SK-N-SH treated with all-trans-retinoic acid at 6 μM for 48 hours (cell line): ENCODE measurements around the gene USP40.

Experiments used
- ATAC-seq: fragments of 200-7000 bp; cut with Tn5 transposase; 3 replicates; pipeline ENCODE4 v1.9.1; 2020; ENCODE audit warnings: mild to moderate bottlenecking, moderate library complexity
- ARNTL ChIP-seq: fragments of 450-650 bp; formaldehyde crosslinking; IDR thresholded peaks from 2 replicates; pipeline ENCODE4 v1.5.0; 2020; ENCODE audit warnings: low read depth, mild to moderate bottlenecking, moderate library complexity, borderline replicate concordance
- BACH2 ChIP-seq: fragments of 250-450 bp; sonication (Bioruptor Pico); IDR thresholded peaks from 2 replicates; pipeline ENCODE4 v1.9.0; 2021; ENCODE audit warnings: mild to moderate bottlenecking, borderline replicate concordance
- CREB5 ChIP-seq: fragments of 250-450 bp; sonication (Bioruptor Pico); IDR thresholded peaks from 2 replicates; pipeline ENCODE4 v1.5.1; 2020; ENCODE audit warnings: low read depth, mild to moderate bottlenecking, moderate library complexity
- CSRNP3 ChIP-seq: fragments of 250-450 bp; sonication (Bioruptor Pico); IDR thresholded peaks from 2 replicates; pipeline ENCODE4 v1.5.1; 2021; ENCODE audit warnings: mild to moderate bottlenecking, moderate library complexity
- GLIS3 ChIP-seq: fragments of 250-450 bp; sonication (Bioruptor Pico); IDR thresholded peaks from 2 replicates; pipeline ENCODE4 v1.5.0; 2020; ENCODE audit warnings: mild to moderate bottlenecking, moderate library complexity
- ISL1 ChIP-seq: fragments of 250-450 bp; sonication (Bioruptor Pico); IDR thresholded peaks from 2 replicates; pipeline ENCODE4 v2.1.2; 2022; ENCODE audit warnings: mild to moderate bottlenecking, moderate library complexity
- OSR1 ChIP-seq: fragments of 250-450 bp; sonication (Bioruptor Pico); IDR thresholded peaks from 2 replicates; pipeline ENCODE4 v1.8.0; 2022; ENCODE audit warnings: moderate library complexity, mild to moderate bottlenecking, inconsistent platforms
- PATZ1 ChIP-seq: fragments of 250-450 bp; sonication (Bioruptor Pico); IDR thresholded peaks from 2 replicates; pipeline ENCODE4 v1.8.0; 2020; ENCODE audit warnings: mild to moderate bottlenecking, moderate library complexity, borderline replicate concordance
- PPARA ChIP-seq: fragments of 250-450 bp; sonication (Bioruptor Pico); IDR thresholded peaks from 2 replicates; pipeline ENCODE4 v1.5.0; 2020; ENCODE audit warnings: mild to moderate bottlenecking, borderline replicate concordance
- RARB ChIP-seq: fragments of 250-450 bp; sonication (Bioruptor Pico); IDR thresholded peaks from 2 replicates; pipeline ENCODE4 v1.8.0; 2021; ENCODE audit warnings: mild to moderate bottlenecking, moderate library complexity
- SNAI2 ChIP-seq: fragments of 250-450 bp; sonication (Bioruptor Pico); IDR thresholded peaks from 2 replicates; pipeline ENCODE4 v1.5.0; 2020; ENCODE audit warnings: mild to moderate bottlenecking, moderate library complexity
- TCF4 ChIP-seq: fragments of 250-450 bp; sonication (Bioruptor Pico); IDR thresholded peaks from 2 replicates; pipeline ENCODE4 v1.8.0; 2021; ENCODE audit warnings: mild to moderate bottlenecking, moderate library complexity, borderline replicate concordance
- TOX ChIP-seq: fragments of 250-450 bp; sonication (Bioruptor Pico); IDR thresholded peaks from 2 replicates; pipeline ENCODE4 v1.8.0; 2021; ENCODE audit warnings: mild to moderate bottlenecking, moderate library complexity, borderline replicate concordance
- ZC3H10 ChIP-seq: fragments of 250-450 bp; sonication (Bioruptor Pico); IDR thresholded peaks from 2 replicates; pipeline ENCODE4 v1.5.1; 2021; ENCODE audit warnings: mild to moderate bottlenecking, moderate library complexity
- ZFP3 ChIP-seq: fragments of 250-450 bp; sonication (Bioruptor Pico); IDR thresholded peaks from 2 replicates; pipeline ENCODE4 v1.5.0; 2020; ENCODE audit warnings: mild to moderate bottlenecking, moderate library complexity
- ZFP30 ChIP-seq: fragments of 450-650 bp; formaldehyde crosslinking; IDR thresholded peaks from 2 replicates; pipeline ENCODE4 v1.5.0; 2022; ENCODE audit warnings: mild to moderate bottlenecking, moderate library complexity
- ZNF565 ChIP-seq: fragments of 450-650 bp; formaldehyde crosslinking; conservative IDR thresholded peaks from 2 replicates; pipeline ENCODE4 v1.5.0; 2020; ENCODE audit warnings: low read depth, mild to moderate bottlenecking, moderate library complexity
- ZNF70 ChIP-seq: fragments of 450-650 bp; formaldehyde crosslinking; IDR thresholded peaks from 2 replicates; pipeline ENCODE4 v1.5.0; 2020; ENCODE audit warnings: mild to moderate bottlenecking, moderate library complexity
- ZNF8 ChIP-seq: fragments of 450-650 bp; formaldehyde crosslinking; IDR thresholded peaks from 2 replicates; pipeline ENCODE4 v1.5.0; 2020; ENCODE audit warnings: mild to moderate bottlenecking, moderate library complexity
- TF ChIP-seq, protein P1 (sequence below): fragments of 250-450 bp; sonication (Bioruptor Pico); IDR thresholded peaks from 2 replicates; pipeline ENCODE4 v1.5.0; 2020; ENCODE audit warnings: mild to moderate bottlenecking, moderate library complexity

USP40 gene

DNA sequence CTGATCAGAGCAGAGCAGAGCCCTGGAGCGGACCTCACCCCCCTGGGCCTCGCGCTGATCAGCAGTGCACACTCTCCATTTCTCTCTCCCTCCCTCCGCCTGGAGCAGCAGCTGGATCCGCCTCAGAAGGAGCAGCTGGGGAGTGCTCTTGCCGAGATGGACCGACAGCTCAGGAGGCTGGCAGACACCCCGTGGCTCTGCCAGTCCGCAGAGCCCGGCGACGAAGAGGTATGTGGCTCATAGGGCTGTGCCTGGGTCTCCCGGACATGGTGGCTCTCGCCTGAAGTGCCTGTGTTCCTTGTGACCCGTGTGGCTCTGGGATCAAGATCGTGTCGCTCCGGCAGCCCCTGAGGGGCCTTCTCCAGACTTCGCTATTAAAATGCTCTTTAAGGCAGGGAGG lies 102.5 kb downstream of the USP40 start (continued):
- TF ChIP-seq, protein P1, sequence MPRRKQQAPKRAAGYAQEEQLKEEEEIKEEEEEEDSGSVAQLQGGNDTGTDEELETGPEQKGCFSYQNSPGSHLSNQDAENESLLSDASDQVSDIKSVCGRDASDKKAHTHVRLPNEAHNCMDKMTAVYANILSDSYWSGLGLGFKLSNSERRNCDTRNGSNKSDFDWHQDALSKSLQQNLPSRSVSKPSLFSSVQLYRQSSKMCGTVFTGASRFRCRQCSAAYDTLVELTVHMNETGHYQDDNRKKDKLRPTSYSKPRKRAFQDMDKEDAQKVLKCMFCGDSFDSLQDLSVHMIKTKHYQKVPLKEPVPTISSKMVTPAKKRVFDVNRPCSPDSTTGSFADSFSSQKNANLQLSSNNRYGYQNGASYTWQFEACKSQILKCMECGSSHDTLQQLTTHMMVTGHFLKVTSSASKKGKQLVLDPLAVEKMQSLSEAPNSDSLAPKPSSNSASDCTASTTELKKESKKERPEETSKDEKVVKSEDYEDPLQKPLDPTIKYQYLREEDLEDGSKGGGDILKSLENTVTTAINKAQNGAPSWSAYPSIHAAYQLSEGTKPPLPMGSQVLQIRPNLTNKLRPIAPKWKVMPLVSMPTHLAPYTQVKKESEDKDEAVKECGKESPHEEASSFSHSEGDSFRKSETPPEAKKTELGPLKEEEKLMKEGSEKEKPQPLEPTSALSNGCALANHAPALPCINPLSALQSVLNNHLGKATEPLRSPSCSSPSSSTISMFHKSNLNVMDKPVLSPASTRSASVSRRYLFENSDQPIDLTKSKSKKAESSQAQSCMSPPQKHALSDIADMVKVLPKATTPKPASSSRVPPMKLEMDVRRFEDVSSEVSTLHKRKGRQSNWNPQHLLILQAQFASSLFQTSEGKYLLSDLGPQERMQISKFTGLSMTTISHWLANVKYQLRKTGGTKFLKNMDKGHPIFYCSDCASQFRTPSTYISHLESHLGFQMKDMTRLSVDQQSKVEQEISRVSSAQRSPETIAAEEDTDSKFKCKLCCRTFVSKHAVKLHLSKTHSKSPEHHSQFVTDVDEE: no peak
- TF ChIP-seq ZNF565 (no peak), GLIS3 (CRISPR knock-in tag) (no peak), TCF4 (CRISPR knock-in tag) (no peak), ZNF70 (CRISPR knock-in tag) (no peak), RARB (CRISPR knock-in tag) (no peak), ZFP30 (CRISPR knock-in tag) (no peak)

DNA sequence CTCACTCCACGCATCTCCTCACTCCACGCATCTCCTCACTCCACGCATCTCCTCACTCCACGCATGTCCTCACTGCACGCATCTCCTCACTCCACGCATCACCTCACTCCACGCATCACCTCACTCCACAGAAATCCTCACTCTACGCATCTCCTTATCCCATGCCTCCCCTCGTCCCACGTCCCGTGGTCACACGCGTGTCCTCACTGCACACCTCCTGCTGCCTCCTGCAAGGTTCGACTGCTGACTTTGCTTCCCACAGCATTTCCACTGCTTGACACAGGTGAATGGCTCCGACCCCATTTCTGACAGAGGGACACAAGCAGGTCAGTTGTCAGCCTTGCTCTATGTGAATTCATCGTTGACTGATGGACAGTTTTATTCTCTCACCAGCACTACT lies 103.0 kb downstream of the USP40 start:
- TF ChIP-seq ZFP3 (CRISPR knock-in tag) (no peak), ZNF8 (CRISPR knock-in tag) (no peak), CREB5 (CRISPR knock-in tag) (no peak), ZNF70 (CRISPR knock-in tag) (no peak), ISL1 (no peak), TCF4 (CRISPR knock-in tag) (no peak), TOX (no peak), ZNF565 (no peak), RARB (CRISPR knock-in tag) (no peak), ARNTL (CRISPR knock-in tag) (no peak), PPARA (CRISPR knock-in tag) (no peak), SNAI2 (CRISPR knock-in tag) (no peak), GLIS3 (CRISPR knock-in tag) (no peak)
- TF ChIP-seq, protein P1: no peak
- ATAC-seq: no peak

DNA sequence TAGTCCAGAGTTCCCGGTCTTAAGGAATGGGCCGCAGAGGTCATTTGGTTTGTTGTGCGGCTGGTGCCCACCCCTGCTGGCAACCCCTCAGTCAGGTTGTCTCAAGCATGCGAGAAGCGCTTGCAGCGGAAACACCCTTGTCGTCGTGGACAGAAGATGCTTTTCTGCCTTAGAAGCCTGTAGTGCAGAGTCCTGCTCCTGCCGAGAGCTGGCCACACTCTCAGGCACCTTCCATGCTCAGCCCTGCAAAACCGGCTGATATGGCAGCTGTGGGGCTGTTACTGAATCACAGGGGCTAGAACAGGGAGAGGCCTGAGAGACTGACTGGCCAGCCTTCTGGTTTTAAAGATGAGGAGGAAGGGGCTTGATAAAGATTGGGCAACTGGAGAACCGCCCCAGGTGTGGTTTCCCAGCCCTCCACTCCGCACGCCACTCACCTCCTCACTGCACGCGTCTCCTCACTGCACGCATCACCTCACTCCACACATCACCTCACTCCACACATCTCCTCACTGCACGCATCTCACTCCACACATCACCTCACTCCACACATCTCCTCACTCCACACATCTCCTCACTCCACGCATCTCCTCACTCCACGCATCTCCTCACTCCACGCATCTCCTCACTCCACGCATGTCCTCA lies 103.6 kb downstream of the USP40 start:
- TF ChIP-seq PATZ1 (CRISPR knock-in tag) (no peak), OSR1 (CRISPR knock-in tag) (no peak), ZNF8 (CRISPR knock-in tag) (no peak), ZNF565 (no peak), ZFP30 (CRISPR knock-in tag) (no peak), ZFP3 (CRISPR knock-in tag) (no peak), ZC3H10 (CRISPR knock-in tag) (no peak), ZNF70 (CRISPR knock-in tag) (no peak), CREB5 (CRISPR knock-in tag) (no peak), CSRNP3 (CRISPR knock-in tag) (no peak), RARB (CRISPR knock-in tag) (no peak), BACH2 (CRISPR knock-in tag) (no peak), TCF4 (CRISPR knock-in tag) (no peak)
- no peak for ATAC-seq
